OCI-LY1 (cell line): Measurements from ENCODE around the gene TMEM198.

ENCODE experiments used
- EZH2 ChIP-seq: fragments of 200-600 bp; sonication (generic), shearing (Covaris generic); IDR thresholded peaks from 2 replicates; pipeline ENCODE4 v1.8.0; 2017; ENCODE audit warnings: borderline replicate concordance, mixed run types, mild to moderate bottlenecking, antibody characterized with exemption, low read length, moderate library complexity, mixed read lengths
- TF ChIP-seq, protein P1 (sequence below): fragments of 200-600 bp; sonication (generic), shearing (Covaris generic); IDR thresholded peaks from 2 replicates; pipeline ENCODE4 v1.5.1; 2017; ENCODE audit warnings: mild to moderate bottlenecking, antibody characterized with exemption, low read length, moderate library complexity, mixed read lengths

DNA sequence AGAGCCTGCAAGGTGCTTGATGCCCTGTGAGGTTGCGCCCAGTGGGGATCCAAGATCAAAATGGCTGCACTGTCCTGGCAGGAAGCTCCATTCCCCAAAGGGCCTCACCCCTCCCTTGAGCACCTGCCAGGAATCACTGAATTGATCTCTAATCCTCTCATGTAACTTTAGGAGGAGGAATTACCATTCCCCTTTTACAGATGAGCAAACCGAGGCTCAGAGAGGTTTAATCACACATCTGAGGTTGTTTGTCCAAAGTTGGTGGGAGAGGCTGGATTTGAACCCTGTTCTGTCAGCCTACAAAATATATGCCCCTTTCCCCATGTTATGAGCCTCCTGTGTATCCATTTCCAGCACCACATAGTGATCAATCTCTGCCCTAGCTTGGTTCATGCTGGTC is 19.0 kb upstream of the TMEM198 start:
- TF ChIP-seq, protein P1, sequence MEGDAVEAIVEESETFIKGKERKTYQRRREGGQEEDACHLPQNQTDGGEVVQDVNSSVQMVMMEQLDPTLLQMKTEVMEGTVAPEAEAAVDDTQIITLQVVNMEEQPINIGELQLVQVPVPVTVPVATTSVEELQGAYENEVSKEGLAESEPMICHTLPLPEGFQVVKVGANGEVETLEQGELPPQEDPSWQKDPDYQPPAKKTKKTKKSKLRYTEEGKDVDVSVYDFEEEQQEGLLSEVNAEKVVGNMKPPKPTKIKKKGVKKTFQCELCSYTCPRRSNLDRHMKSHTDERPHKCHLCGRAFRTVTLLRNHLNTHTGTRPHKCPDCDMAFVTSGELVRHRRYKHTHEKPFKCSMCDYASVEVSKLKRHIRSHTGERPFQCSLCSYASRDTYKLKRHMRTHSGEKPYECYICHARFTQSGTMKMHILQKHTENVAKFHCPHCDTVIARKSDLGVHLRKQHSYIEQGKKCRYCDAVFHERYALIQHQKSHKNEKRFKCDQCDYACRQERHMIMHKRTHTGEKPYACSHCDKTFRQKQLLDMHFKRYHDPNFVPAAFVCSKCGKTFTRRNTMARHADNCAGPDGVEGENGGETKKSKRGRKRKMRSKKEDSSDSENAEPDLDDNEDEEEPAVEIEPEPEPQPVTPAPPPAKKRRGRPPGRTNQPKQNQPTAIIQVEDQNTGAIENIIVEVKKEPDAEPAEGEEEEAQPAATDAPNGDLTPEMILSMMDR = no peak
- no peak for TF ChIP-seq EZH2
